GM04504 (cell line): ENCODE measurements around the gene DPF3.

Experiments
- DNase-seq: peaks from one replicate; pipeline ENCODE4 v3.0.0-alpha.2; 2012; ENCODE audit warnings: low read depth

Gene DPF3

GRCh38 chr14:72614891-72615415 lies 278.9 kb downstream of the DPF3 start:
- DNase-seq: no peak

- DNase-seq: no peak
Measured at GRCh38 chr14:72614365-72614764, 279.5 kb downstream of the DPF3 start.

- no peak for DNase-seq
Measured at GRCh38 chr14:72613975-72614319, 280.0 kb downstream of the DPF3 start.

DNA sequence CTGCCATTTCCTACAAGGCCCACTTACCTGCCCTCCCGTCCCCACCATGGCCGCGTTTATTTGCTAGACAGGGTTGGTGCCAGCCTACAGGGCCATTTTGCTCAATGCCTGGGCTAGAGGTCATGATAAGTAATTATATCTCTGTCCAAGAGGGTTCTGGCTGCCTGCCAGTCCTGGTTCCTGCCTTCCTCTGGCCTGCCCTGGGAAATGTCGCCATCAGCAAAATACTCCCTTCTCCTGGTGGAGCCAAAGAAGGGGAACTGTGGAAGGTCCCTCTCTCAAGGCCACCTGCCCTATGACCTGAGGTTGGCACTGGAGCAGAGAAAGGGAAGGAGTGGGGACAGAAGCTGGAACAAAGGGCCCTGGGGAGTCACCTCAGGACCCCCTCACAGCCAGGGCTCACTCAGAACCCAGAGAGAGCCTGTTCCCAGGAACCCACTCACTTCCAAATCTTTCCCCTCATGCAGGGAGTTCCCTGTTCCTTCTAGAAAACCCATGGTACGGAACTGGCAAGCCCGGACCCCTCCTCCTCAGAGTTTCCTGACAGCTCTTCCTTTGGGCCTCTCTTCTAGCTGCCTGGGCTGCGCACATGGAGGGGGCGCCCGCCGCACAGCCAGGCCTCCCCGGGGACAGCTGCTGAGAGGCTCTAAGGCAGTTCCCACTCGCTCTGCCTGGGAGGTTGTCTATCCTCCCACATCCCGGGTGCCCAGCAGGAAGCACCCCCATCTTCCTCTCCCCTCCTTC lies 280.5 kb downstream of the DPF3 start:
- DNase-seq: no peak

- no peak for DNase-seq
Measured at GRCh38 chr14:72612041-72612440, 281.9 kb downstream of the DPF3 start.

GRCh38 chr14:72611506-72611905 lies 282.4 kb downstream of the DPF3 start:
- no peak for DNase-seq

- DNase-seq: no peak
Measured at GRCh38 chr14:72610831-72611200, 283.1 kb downstream of the DPF3 start.

DNA sequence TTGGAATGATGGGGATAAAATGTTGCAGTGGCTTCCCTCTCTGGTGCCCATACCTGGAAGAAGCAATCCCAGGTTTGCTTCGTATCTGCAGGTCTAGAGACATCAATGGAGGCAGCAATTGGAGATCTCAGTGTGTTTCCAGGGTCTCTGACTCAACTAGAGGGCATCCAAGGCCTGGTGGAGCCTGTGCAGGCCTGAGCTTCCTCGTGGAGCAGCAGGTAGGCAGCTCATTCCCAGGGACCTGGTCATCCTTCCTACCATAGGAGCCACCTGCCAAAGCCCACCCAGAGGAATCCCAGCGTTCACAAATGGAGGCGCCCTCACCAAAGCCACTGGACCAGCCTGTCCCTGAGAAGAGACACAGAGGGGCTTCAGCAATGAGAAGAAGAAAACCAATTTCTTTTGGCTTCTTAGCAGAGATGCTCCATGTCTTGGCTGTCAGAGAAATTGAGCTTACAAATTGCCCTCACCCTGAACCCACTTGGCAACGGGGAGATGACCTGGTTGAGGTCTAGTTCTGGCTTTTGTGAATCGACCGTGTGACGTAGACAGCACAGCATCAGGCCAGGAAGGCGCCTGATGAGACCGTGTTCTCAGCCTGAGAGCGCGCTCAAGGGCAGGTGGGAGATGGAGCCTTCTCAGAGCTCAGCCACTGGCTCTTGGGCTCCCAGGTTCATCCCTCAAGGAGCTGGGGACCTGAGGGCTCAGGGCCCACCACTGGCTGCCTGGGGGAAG lies 283.6 kb downstream of the DPF3 start:
- no peak for DNase-seq

- no peak for DNase-seq
Measured at GRCh38 chr14:72609205-72609916, 284.5 kb downstream of the DPF3 start.

DNA sequence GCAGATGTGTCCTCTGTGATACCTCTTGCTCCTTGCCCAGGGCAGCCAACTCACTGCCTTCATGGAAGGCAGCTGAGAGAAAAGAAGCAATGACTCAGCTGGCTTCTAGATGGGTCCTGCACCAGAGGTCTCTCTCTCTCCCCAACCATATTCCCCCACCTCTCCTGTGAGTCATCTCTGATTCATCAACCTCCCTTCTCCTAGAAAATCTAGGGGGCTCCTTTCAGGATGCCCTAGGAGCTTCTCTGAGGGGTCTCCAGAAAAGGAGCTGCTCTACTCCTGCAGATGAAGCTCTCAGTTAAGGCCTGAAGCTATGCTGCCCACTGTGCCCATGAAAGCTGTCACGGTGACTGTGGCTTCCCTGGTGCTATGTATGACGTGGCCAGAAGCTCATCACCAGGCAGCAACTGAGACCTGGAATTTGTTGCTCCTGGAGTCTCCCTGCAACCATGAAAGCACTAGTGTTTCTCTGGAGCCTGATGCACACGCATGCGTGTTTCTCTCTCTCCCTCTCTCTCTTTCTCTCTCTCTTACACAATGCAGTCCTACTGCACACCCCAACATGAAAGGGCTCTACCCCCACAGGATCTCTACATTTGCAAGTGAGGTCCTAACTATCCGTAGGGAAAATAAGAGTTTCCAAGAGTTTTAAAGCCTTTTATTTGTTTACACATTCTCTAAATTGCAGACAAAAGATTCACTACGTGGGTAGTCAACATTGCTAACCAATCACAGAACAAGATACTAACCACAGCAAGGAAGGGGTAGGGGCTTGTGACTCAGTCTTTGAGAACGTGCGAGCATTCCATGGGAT lies 285.3 kb downstream of the DPF3 start:
- peak; percentile 84 for DNase-seq

GRCh38 chr14:72607386-72608130 lies 286.3 kb downstream of the DPF3 start:
- DNase-seq: no peak

DNA sequence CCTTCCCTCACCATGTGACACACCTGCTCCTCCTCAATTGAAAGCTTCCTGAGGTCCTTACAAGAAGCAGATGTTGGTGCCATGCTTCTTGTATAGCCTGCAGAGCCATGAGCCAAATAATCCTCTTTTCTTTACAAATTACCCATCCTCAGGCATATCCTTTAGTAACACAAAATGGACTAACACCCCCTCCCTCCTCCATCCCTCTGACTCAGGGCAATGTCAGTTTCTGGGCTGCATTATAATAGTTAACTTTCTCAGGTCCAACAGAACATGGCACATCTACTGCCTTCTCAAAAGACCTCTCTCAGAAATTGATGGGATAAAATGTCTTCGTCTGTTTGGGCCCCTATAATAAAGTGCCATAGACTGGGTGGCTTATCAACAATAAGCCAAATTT lies 287.0 kb downstream of the DPF3 start:
- no peak for DNase-seq

DNA sequence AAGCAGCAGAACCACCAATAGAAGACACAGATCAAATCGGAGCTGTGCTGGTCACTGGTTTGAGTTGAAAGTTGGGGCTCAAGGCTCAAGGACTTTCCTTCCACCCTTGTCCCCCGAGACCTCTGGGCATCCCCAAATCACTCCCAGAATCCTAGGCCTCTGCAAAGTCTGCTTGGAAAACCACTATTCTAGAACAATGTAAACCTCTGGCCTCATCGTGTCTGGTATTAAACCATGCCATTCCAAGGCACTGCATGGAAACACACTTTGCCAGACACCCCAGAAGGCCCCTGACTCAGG lies 288.0 kb downstream of the DPF3 start:
- DNase-seq: no peak

GRCh38 chr14:72605096-72605920 lies 288.6 kb downstream of the DPF3 start:
- no peak for DNase-seq

- no peak for DNase-seq
Measured at GRCh38 chr14:72604133-72604532, 289.8 kb downstream of the DPF3 start.

DNA sequence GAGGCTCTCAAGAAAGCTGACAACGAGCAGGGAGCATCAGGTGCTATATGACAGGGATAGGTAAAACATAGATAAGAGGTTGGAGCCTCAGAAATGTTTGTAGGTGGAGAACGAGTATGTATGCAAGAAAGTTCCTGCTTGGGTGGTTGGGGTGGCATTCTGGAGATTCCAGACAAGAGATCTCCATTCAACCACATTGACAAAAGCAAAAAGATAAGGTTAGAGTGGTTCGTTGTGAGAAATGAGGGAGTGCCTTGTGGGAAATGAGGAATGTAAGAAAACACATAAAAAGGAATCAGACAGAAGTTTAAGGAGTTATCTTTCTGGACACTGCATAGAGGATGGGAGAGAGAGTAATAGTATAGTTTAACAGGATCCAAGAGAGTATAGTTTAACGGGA lies 290.3 kb downstream of the DPF3 start:
- no peak for DNase-seq

DNA sequence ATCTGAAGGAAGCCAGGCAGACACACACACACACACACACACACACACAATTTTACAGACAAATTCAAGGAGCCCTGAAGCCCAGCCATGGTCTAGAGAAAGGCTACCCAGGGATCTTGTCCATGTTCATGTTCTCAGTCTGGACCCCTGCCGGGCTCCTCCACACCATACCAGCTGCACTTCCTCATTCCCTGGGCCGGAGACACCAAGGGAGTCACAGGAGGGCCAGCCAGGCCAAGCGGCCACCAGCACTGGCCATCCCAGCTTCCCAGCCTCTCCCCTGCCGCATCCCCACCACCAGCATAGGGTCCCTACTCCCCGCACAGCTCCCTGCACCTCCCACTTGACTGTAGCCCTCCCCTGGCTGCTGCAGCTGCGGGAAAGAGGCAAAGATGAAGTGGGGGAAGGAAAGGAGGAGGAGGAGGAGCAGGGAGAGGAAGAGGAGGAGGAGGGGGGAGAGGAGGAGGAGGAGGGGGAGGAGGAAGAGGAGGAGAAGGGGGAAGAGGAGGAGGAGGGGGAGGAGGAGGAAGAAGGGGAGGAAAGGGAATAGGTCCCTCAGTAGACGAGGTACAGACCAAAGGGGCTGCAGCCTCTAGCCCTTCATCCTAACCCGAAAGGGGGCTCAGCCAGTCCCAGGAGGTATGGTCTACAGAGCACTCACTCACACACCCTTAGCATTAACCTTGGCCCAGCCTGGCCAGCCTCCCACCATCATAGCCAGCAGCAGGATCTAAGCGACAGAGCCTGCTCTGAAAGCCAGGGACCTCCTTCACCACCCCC lies 293.2 kb downstream of the DPF3 start:
- no peak for DNase-seq

DNA sequence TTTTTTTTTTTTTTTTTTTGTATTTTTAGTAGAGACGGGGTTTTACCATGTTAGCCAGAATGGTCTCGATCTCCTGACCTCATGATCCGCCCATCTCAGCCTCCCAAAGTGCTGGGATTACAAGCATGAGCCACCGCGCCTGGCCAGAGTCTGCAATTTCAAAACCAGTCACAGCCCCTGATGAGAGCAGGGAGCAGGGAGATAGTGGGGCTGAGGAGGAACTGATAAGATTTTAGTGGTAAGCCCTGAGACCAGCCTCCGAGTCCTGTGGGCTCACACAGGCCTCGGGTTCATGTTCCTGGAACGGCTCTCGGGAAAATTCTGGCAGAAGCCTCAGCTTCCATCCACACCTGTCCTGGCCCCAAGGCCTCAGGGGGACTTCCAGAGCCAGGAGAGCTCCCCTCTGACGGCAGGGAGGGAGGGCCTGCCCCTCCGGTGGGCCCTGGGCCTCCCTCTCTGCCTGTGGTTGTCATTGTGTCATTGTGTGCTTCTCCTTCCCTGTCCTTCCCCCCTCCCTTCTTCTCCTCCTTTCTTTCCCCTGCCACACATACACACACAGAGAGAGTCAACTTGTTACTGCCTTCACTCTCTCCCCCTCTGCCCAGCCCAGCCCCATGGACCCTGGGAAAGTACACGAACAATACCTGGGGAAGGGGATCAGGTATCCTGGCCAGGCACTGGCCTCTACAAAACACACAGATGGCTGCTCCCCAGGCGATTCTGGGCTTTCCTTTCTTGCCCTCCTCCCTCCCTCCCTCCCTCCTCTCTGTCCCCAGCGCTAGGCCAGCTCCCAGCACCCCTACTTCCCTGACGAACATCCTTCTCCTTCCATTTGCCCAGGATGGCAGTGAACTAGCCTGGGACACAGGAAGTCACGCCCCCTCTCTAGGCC lies 294.1 kb downstream of the DPF3 start:
- DNase-seq: no peak

GRCh38 chr14:72598306-72598705 lies 295.6 kb downstream of the DPF3 start:
- no peak for DNase-seq
